Muscle layer of duodenum (tissue), 2 donors: ENCODE measurements around the gene LRTM2.

Source experiments
- H3K27ac ChIP-seq: one replicate; pipeline ENCODE4 v1.7.0; 2013; ENCODE audit warnings: mild to moderate bottlenecking, low read length
- H3K27me3 ChIP-seq: one replicate; pipeline ENCODE4 v1.7.0; 2013; ENCODE audit warnings: low read depth, mild to moderate bottlenecking, control low read depth, low read length
- H3K36me3 ChIP-seq, 2 donors: one replicate each; pipeline ENCODE4 v1.7.0; 2013; ENCODE audit warnings: low read length in 2 of 2, control low read depth in 1 of 2, mild to moderate bottlenecking in 1 of 2; ENCODE audit not compliant: insufficient read depth in 2 of 2, control insufficient read depth in 1 of 2
- H3K4me1 ChIP-seq, 2 donors: one replicate each; pipeline ENCODE4 v1.7.0; 2013; ENCODE audit warnings: low read length in 2 of 2, mild to moderate bottlenecking in 2 of 2, control low read depth in 1 of 2, moderate library complexity in 1 of 2; ENCODE audit not compliant: insufficient read depth in 2 of 2, control insufficient read depth in 1 of 2
- H3K4me3 ChIP-seq, 2 donors: one replicate each; pipeline ENCODE4 v1.7.0; 2013; ENCODE audit warnings: low read length in 2 of 2, low read depth in 1 of 2, mild to moderate bottlenecking in 1 of 2
- H3K9me3 ChIP-seq, 2 donors: one replicate each; pipeline ENCODE4 v1.7.0; 2013; ENCODE audit warnings: low read length in 2 of 2, control low read depth in 1 of 2, mild to moderate bottlenecking in 1 of 2; ENCODE audit not compliant: control insufficient read depth in 1 of 2
- donor health status: healthy.

Gene LRTM2

GRCh38 chr12:1840981-1841425 is 20.6 kb downstream of the LRTM2 start:
- Histone ChIP-seq H3K9me3 (no peaks in the 10 kb centered on the region), H3K4me1 (no peaks in the 10 kb centered on the region), H3K36me3 (no peaks in the 10 kb centered on the region), H3K27me3 (no peaks in the 10 kb centered on the region), H3K27ac (no peak overlapping the region), H3K4me3 (no peak overlapping the region)

GRCh38 chr12:1841586-1842182 is 21.3 kb downstream of the LRTM2 start:
- H3K4me3 ChIP-seq = no peak overlapping the region
- no peaks in the 10 kb centered on the region for H3K27me3 ChIP-seq
- no peaks in the 10 kb centered on the region for H3K36me3 ChIP-seq
- no peaks in the 10 kb centered on the region for H3K4me1 ChIP-seq
- no peak overlapping the region for H3K27ac ChIP-seq
- no peaks in the 10 kb centered on the region for H3K9me3 ChIP-seq

DNA sequence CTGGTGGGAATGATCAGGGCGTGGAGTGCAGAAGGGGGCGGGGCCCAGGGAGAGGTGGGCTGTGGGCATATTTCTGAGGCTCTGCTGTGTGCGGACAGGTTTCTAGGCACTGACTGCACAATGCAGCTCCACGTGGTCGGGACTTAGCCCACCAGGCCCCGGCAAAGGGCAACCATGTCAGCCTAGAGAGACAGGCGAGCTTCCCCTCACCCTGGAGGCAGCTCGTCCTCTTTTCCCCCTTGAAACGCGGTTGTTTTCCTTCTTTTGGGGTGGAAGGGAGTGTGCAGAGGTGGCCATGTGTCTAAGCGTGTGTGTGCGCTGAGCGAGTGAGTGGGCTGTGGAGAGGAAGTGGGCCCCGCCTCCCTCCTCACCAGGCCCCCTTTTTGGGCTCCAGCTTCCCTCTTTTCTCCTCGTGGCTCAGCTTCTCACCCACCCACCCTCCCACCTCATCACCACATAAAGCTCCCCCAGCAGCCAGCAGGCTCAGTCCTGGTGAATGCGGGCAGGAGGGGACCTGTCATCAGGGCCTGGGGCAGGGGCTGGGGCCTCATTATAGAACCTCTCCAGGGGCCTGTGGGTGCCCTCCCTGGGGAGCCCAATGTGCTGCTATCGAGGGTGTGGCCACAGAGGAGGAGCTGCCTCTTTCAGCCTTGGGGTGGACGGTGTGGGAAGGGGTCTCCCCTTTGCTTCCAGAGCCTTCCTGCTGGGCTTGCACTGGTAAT is 22.0 kb downstream of the LRTM2 start:
- no peaks in the 10 kb centered on the region for H3K4me1 ChIP-seq
- no peak overlapping the region for H3K4me3 ChIP-seq
- H3K27me3 ChIP-seq = no peaks in the 10 kb centered on the region
- no peak overlapping the region for H3K27ac ChIP-seq
- H3K36me3 ChIP-seq = no peaks in the 10 kb centered on the region
- no peaks in the 10 kb centered on the region for H3K9me3 ChIP-seq

- Histone ChIP-seq H3K9me3 (no peaks in the 10 kb centered on the region), H3K4me1 (no peaks in the 10 kb centered on the region), H3K4me3 (no peak overlapping the region), H3K27ac (no peak overlapping the region), H3K27me3 (no peaks in the 10 kb centered on the region), H3K36me3 (no peaks in the 10 kb centered on the region)
Measured at GRCh38 chr12:1842905-1843640, 22.7 kb downstream of the LRTM2 start.

GRCh38 chr12:1843641-1844005 is 23.3 kb downstream of the LRTM2 start:
- Histone ChIP-seq H3K4me1 (no peaks in the 10 kb centered on the region), H3K4me3 (no peak overlapping the region), H3K27ac (no peak overlapping the region), H3K9me3 (no peaks in the 10 kb centered on the region), H3K27me3 (no peaks in the 10 kb centered on the region), H3K36me3 (no peaks in the 10 kb centered on the region)

DNA sequence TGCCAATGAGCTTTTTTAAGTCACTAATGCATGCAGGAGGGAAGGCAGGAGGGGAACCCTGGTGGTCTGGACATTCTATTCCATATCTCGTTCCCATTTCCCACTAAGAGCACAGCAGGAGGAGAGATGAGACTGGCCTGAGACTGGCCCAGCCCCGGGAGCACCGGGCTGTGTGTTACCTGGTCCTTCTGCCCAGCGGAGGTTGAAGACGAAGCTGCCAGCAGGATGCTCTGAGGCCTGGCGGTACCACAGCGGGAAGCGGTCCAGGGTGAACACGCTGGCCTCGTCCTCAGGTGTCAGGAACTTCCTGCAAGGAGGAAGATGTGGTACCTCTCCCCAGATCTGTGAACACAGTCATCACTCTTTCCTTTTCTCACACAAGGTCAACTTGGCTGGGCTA is 23.9 kb downstream of the LRTM2 start:
- Histone ChIP-seq H3K9me3 (no peaks in the 10 kb centered on the region), H3K27ac (no peak overlapping the region), H3K27me3 (no peaks in the 10 kb centered on the region), H3K4me1 (no peaks in the 10 kb centered on the region), H3K36me3 (no peaks in the 10 kb centered on the region), H3K4me3 (no peak overlapping the region)

- Histone ChIP-seq H3K27me3 (no peaks in the 10 kb centered on the region), H3K4me1 (no peaks in the 10 kb centered on the region), H3K9me3 (no peaks in the 10 kb centered on the region), H3K27ac (no peak overlapping the region), H3K36me3 (no peaks in the 10 kb centered on the region), H3K4me3 (no peak overlapping the region)
Measured at GRCh38 chr12:1844661-1845409, 24.5 kb downstream of the LRTM2 start.

GRCh38 chr12:1845427-1845826 is 25.1 kb downstream of the LRTM2 start:
- H3K36me3 ChIP-seq = no peaks in the 10 kb centered on the region
- H3K4me1 ChIP-seq = no peaks in the 10 kb centered on the region
- H3K27ac ChIP-seq = no peak overlapping the region
- H3K9me3 ChIP-seq = no peaks in the 10 kb centered on the region
- no peaks in the 10 kb centered on the region for H3K27me3 ChIP-seq
- H3K4me3 ChIP-seq = no peak overlapping the region

GRCh38 chr12:1845886-1846285 is 25.5 kb downstream of the LRTM2 start:
- H3K27me3 ChIP-seq = no peaks in the 10 kb centered on the region
- no peaks in the 10 kb centered on the region for H3K36me3 ChIP-seq
- H3K4me1 ChIP-seq = no peaks in the 10 kb centered on the region
- H3K9me3 ChIP-seq = no peaks in the 10 kb centered on the region
- H3K4me3 ChIP-seq = no peak overlapping the region
- no peak overlapping the region for H3K27ac ChIP-seq

DNA sequence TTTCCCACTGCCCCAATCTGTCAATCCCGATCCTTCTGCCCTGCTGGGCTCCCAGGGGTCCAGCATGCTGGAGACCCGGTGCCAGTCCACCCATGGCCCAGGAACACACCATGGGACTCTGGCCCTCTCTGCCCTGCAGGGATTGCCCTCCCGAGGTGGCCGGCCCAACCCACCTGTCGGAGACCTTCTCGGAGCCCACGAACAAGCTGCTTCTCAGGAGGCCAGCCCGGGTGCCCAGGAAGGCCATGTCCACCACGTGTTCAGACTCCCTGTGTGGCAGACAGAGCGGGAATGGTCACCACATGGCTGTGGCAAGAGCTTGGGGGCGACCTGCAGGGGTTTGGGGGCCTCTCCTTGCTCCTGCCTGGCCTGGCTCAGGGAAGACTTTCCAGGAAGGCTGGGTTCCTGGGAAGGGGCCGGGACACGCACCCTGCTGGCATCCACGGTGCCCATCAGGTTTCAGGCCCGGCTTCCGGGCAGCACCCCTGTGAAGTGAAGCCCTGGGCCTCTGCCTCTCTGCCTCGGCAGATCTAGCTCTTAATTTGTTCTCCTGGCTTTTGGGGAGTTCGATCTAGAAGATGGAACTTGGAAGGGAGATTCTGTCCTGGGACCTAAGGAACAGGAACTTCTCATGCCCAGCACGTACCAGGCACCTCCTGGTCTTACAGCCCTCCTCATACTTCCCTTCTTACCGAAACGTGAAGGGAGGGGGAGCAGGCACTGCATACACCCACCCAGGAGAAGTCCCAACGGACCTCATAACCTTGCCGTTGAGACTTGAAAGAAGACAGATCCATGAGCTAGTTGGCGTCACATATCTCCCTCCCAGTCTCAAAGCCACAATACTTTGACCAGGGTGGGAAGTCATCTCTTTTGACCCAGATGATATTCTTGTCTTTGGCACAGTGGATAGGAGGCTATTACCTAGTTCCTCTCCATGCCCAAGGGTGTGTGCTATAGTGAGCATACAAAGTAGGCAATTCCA is 26.3 kb downstream of the LRTM2 start:
- H3K9me3 ChIP-seq = no peaks in the 10 kb centered on the region
- H3K27me3 ChIP-seq = no peaks in the 10 kb centered on the region
- H3K27ac ChIP-seq = no peak overlapping the region
- no peak overlapping the region for H3K4me3 ChIP-seq
- H3K4me1 ChIP-seq = no peaks in the 10 kb centered on the region
- H3K36me3 ChIP-seq = no peaks in the 10 kb centered on the region
